Esophagus squamous epithelium (tissue), 4 donors: ENCODE results near the gene RNASE13.

Source experiments
- POLR2A ChIP-seq, 4 donors: fragments of 450-650 bp; IDR thresholded peaks; one replicate each; pipeline ENCODE4 v1.6.1; 2017; ENCODE audit warnings: antibody characterized with exemption in 4 of 4, mild to moderate bottlenecking in 4 of 4, moderate library complexity in 3 of 4
- TF ChIP-seq, protein P1 (sequence below), 6 experiments: fragments of 450-650 bp in 4 of 6; fragments of 200-600 bp in 2 of 6; sonication (generic) in 2 of 6; IDR thresholded peaks; one replicate each; pipeline ENCODE4 v1.5.1; 2016 to 2019; ENCODE audit warnings: antibody characterized with exemption in 6 of 6, mild to moderate bottlenecking in 4 of 6, moderate library complexity in 4 of 6

DNA sequence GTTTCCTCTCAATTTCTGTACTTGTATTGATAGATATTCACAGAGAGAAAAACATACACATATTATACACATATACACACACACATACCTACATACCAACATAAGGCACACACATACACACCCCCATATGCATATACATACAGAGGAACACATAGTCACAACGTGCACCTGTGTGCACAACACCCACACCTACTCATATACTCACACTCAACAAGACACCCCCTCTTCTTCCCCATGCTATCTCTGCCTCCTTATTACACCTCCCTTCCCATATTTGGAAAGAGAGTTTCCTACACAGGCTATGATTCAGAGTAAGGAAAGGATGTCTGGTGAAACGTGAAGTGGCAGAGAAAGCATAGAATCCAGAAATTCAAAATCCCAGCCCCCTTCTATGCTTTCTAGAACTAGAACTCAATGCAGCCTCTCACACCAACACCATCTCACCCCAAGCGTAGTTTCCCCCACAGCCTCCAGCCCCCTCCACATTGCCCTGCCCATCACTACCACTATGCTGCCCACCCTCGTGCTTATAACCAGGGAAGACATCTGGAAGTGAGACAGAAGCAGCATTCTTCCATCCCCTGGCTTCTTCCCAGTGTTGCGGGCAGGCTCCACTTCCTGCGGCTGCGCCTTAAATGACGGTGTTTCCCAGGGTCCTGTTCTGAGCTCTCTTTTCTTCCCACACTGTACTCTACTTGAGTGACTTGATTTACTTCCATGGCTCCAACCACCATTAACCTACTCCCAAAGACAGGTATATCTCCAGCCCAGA is 25.4 kb upstream of the RNASE13 start:
- TF ChIP-seq, protein P1, sequence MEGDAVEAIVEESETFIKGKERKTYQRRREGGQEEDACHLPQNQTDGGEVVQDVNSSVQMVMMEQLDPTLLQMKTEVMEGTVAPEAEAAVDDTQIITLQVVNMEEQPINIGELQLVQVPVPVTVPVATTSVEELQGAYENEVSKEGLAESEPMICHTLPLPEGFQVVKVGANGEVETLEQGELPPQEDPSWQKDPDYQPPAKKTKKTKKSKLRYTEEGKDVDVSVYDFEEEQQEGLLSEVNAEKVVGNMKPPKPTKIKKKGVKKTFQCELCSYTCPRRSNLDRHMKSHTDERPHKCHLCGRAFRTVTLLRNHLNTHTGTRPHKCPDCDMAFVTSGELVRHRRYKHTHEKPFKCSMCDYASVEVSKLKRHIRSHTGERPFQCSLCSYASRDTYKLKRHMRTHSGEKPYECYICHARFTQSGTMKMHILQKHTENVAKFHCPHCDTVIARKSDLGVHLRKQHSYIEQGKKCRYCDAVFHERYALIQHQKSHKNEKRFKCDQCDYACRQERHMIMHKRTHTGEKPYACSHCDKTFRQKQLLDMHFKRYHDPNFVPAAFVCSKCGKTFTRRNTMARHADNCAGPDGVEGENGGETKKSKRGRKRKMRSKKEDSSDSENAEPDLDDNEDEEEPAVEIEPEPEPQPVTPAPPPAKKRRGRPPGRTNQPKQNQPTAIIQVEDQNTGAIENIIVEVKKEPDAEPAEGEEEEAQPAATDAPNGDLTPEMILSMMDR (IDR thresholded peaks at IDR 0.05), result no peak
- TF ChIP-seq POLR2A (IDR thresholded peaks at IDR 0.05), result no peak
